B cell (primary cell): ENCODE data around the gene KCNMB2. TPM values are rescaled to one million over a fixed set of nuclear protein-coding genes. Genes with fewer than 3 reads are reported as not detected.

Experiments
- ATAC-seq: fragments of 200-7000 bp; cut with Tn5 transposase; one replicate; pipeline ENCODE4 v1.10.0; 2021; ENCODE audit warnings: low read depth, mild to moderate bottlenecking, moderate number of reproducible peaks, moderate library complexity
- CTCF ChIA-PET: fragments of 350-600 bp; sonication (Branson Sonifier 250); formaldehyde crosslinking; loops from one replicate; lab custom pipeline; 2021; ENCODE audit warnings: antibody characterized with exemption, inconsistent platforms; lab: Charles Lee
- POLR2A ChIA-PET: fragments of 350-600 bp; sonication (Branson Sonifier 250); formaldehyde crosslinking; loops from one replicate; lab custom pipeline; 2021; ENCODE audit warnings: antibody characterized with exemption; lab: Charles Lee
- DNase-seq: peaks from one replicate; pipeline ENCODE4 v3.0.0; 2013
- H2AFZ ChIP-seq: 2 replicates; pipeline ENCODE4 v1.6.1; 2012; ENCODE audit warnings: mild to moderate bottlenecking, low read depth, low read length; ENCODE audit not compliant: insufficient read depth, poor library complexity, severe bottlenecking
- H3K27ac ChIP-seq, 2 donors: 1 replicate in 1 of 2; 2 replicates in 1 of 2; pipeline ENCODE4 v1.5.1; 2012 to 2013; ENCODE audit warnings: low read length in 2 of 2, mild to moderate bottlenecking in 2 of 2, moderate library complexity in 1 of 2
- H3K27me3 ChIP-seq, 4 experiments: fragments of 200-600 bp in 1 of 4; sonication (generic) in 1 of 4; replicated peaks in 1 of 4; 1 replicate in 2 of 4; 2 replicates in 2 of 4; pipeline versions ENCODE4 v1.6.1 to v1.7.0; 2013 to 2016; ENCODE audit warnings: low read length in 3 of 4, mild to moderate bottlenecking in 2 of 4, mixed read lengths in 1 of 4, moderate library complexity in 1 of 4; ENCODE audit not compliant: insufficient read depth in 4 of 4, control insufficient read depth in 3 of 4; ENCODE audit errors: control extremely low read depth in 1 of 4
- H3K36me3 ChIP-seq, 2 experiments: replicated peaks in 1 of 2; 1 replicate in 1 of 2; 2 replicates in 1 of 2; pipeline versions ENCODE4 v1.6.1 to v1.7.1; 2013; ENCODE audit warnings: low read length in 1 of 2; ENCODE audit not compliant: insufficient read depth in 2 of 2, control insufficient read depth in 1 of 2; ENCODE audit errors: control extremely low read depth in 1 of 2, extremely low read depth in 1 of 2
- H3K4me1 ChIP-seq, 2 donors: fragments of 200-600 bp in 1 of 2; sonication (generic) in 1 of 2; 1 replicate in 1 of 2; 2 replicates in 1 of 2; pipeline versions ENCODE4 v1.5.1 to v1.6.1; 2013 to 2017; ENCODE audit warnings: low read length in 2 of 2; ENCODE audit not compliant: control insufficient read depth in 2 of 2, insufficient read depth in 2 of 2
- H3K4me2 ChIP-seq: replicated peaks from 2 replicates; pipeline ENCODE3; 2012; ENCODE audit warnings: mild to moderate bottlenecking, low read depth, low read length; ENCODE audit not compliant: poor library complexity, severe bottlenecking
- H3K4me3 ChIP-seq, 5 experiments: fragments of 200-600 bp in 1 of 5; sonication (generic) in 1 of 5; 1 replicate in 3 of 5; 2 replicates in 2 of 5; pipeline versions ENCODE4 v1.5.1 to v1.7.0; 2011 to 2016; ENCODE audit warnings: low read length in 4 of 5, mild to moderate bottlenecking in 4 of 5, low read depth in 2 of 5, control low read depth in 1 of 5, moderate library complexity in 1 of 5; ENCODE audit not compliant: insufficient read depth in 1 of 5; ENCODE audit errors: control extremely low read depth in 1 of 5, extremely low read depth in 1 of 5
- H3K79me2 ChIP-seq: fragments of 200-600 bp; sonication (generic); one replicate; pipeline ENCODE4 v1.6.0; 2016; ENCODE audit warnings: low read length; ENCODE audit not compliant: control insufficient read depth, insufficient read depth
- H3K9ac ChIP-seq: fragments of 200-600 bp; sonication (generic); 2 replicates; pipeline ENCODE4 v1.6.1; 2017; ENCODE audit warnings: mild to moderate bottlenecking, low read length, moderate library complexity
- H3K9me3 ChIP-seq, 3 donors: one replicate each; pipeline versions ENCODE4 v1.6.1 to v1.7.1; 2013; ENCODE audit warnings: low read length in 2 of 3; ENCODE audit not compliant: control insufficient read depth in 2 of 3, insufficient read depth in 1 of 3; ENCODE audit errors: control extremely low read depth in 1 of 3
- H4K20me1 ChIP-seq: 2 replicates; pipeline ENCODE4 v1.6.0; 2012; ENCODE audit warnings: mild to moderate bottlenecking, low read length; ENCODE audit not compliant: insufficient read depth, control insufficient read depth, poor library complexity, severe bottlenecking
- H3K27ac Mint-ChIP-seq: one replicate; pipeline ENCODE4 v1.8.0; 2021; ENCODE audit warnings: mixed read lengths
- H3K27me3 Mint-ChIP-seq: one replicate; pipeline ENCODE4 v1.8.0; 2021; ENCODE audit warnings: mixed read lengths
- H3K4me1 Mint-ChIP-seq: one replicate; pipeline ENCODE4 v1.8.0; 2021; ENCODE audit warnings: mixed read lengths
- H3K4me3 Mint-ChIP-seq: one replicate; pipeline ENCODE4 v1.8.0; 2021; ENCODE audit warnings: mixed read lengths
- H3K9me3 Mint-ChIP-seq: one replicate; pipeline ENCODE4 v1.8.0; 2022; ENCODE audit warnings: mixed read lengths; ENCODE audit not compliant: insufficient read depth
- CTCF ChIP-seq: fragments of 200-600 bp; IDR thresholded peaks from one replicate; pipeline ENCODE4 v1.8.0; 2022; ENCODE audit warnings: antibody characterized with exemption, mild to moderate bottlenecking
- EZH2 ChIP-seq: IDR thresholded peaks from 2 replicates; pipeline ENCODE4 v1.6.1; 2012; ENCODE audit warnings: borderline replicate concordance, low read depth, mild to moderate bottlenecking, moderate library complexity, low read length; ENCODE audit not compliant: insufficient read depth, poor library complexity, severe bottlenecking
- WGBS: methylation state at CpG from one replicate; pipeline ENCODE4 v1.1.5; 2013; ENCODE audit warnings: missing lambda C conversion rate; ENCODE audit not compliant: insufficient coverage; 5-methylcytosine and 5-hydroxymethylcytosine counted together
- intact Hi-C: fragments of 100-400 bp; cut with micrococcal nuclease; formaldehyde crosslinking; loops from one replicate; pipeline ENCODE4 v1.10.0; 2022
- polyA plus RNA-seq: library from polyadenylated mRNA; depleted of rRNA; stranded (reverse); fragments of >200 nt; gene quantifications from 2 replicates; pipeline ENCODE4 v1.2.3, GENCODE V29; 2012
- total RNA-seq, 2 donors: library from RNA; stranded (reverse); fragments of 120-200 nt in 1 of 2; gene quantifications; 1 replicate in 1 of 2; 2 replicates in 1 of 2; pipeline versions ENCODE4 v1.2.3 to v1.2.4, GENCODE V29; 2013 to 2022

The KCNMB2 gene
- total and polyA plus RNA-seq, 2 donors (not counting 1 experiment from before 2014, with no cell fraction given), result not detected

GRCh38 chr3:178709051-178709450, 172.8 kb downstream of the KCNMB2 start:
- 74% methylated on average over 4 of the region's 6 CpGs for WGBS
- intact Hi-C loops, result no loop called here
- Histone ChIP-seq H3K4me1 (no peaks in the 10 kb centered on the region), H2AFZ (no peak overlapping the region), H3K27me3 (no peaks in the 10 kb centered on the region), H3K79me2 (no peaks in the 10 kb centered on the region), H3K4me3 (no peak overlapping the region), H3K36me3 (no peaks in the 10 kb centered on the region), H3K4me2 (no peak overlapping the region), H3K27ac (no peak overlapping the region), H3K9ac (no peak overlapping the region), H4K20me1 (no peaks in the 10 kb centered on the region), H3K9me3 (no peaks in the 10 kb centered on the region)
- ChIA-PET CTCF (no interaction called here), POLR2A (no interaction called here)
- Mint-ChIP-seq H3K27me3 (no peaks in the 10 kb centered on the region), H3K4me3 (no peak overlapping the region), H3K27ac (no peak overlapping the region), H3K4me1 (no peaks in the 10 kb centered on the region), H3K9me3 (no peaks in the 10 kb centered on the region)
- DNase-seq (no peak), ATAC-seq (no peak)
- TF ChIP-seq CTCF (no peak), EZH2 (no peak)

- no CpG with 5 or more reads among the region's 3 CpGs for WGBS
- no peaks in the 10 kb centered on the region for H3K36me3 ChIP-seq
- ChIA-PET POLR2A (no interaction called here), CTCF (no interaction called here)
- H3K27me3 ChIP-seq, result no peaks in the 10 kb centered on the region
- no peak for ATAC-seq
- intact Hi-C loops, result no loop called here
- H3K27ac Mint-ChIP-seq, result no peak overlapping the region
- H3K9me3 Mint-ChIP-seq, result no peaks in the 10 kb centered on the region
- H3K9me3 ChIP-seq, result no peaks in the 10 kb centered on the region
- no peaks in the 10 kb centered on the region for H4K20me1 ChIP-seq
- H3K4me1 Mint-ChIP-seq, result no peaks in the 10 kb centered on the region
- no peak overlapping the region for H3K4me3 Mint-ChIP-seq
- no peaks in the 10 kb centered on the region for H3K27me3 Mint-ChIP-seq
- H3K9ac ChIP-seq, result no peak overlapping the region
- no peaks in the 10 kb centered on the region for H3K79me2 ChIP-seq
- H3K4me1 ChIP-seq, result no peaks in the 10 kb centered on the region
- H3K4me3 ChIP-seq, result no peak overlapping the region
- no peak overlapping the region for H3K4me2 ChIP-seq
- H2AFZ ChIP-seq, result no peak overlapping the region
- TF ChIP-seq CTCF (no peak), EZH2 (no peak)
- no peak overlapping the region for H3K27ac ChIP-seq
- no peak for DNase-seq
Observed at GRCh38 chr3:178711753-178712152, 175.5 kb downstream of the KCNMB2 start.
